GM18508 (cell line): ENCODE results near the gene KNTC1.
"Not testable (repeated sequence)": the region's sequence is repeated elsewhere in the genome, so short reads cannot be mapped to it uniquely, and the experiment has no call there.

Experiments
- ATAC-seq: cut with Tn5 transposase; IDR thresholded peaks from one replicate; pipeline ENCODE4 v1.9.1; 2021; ENCODE audit warnings: moderate number of reproducible peaks; ENCODE audit not compliant: insufficient read depth, unreplicated experiment

The KNTC1 gene

DNA sequence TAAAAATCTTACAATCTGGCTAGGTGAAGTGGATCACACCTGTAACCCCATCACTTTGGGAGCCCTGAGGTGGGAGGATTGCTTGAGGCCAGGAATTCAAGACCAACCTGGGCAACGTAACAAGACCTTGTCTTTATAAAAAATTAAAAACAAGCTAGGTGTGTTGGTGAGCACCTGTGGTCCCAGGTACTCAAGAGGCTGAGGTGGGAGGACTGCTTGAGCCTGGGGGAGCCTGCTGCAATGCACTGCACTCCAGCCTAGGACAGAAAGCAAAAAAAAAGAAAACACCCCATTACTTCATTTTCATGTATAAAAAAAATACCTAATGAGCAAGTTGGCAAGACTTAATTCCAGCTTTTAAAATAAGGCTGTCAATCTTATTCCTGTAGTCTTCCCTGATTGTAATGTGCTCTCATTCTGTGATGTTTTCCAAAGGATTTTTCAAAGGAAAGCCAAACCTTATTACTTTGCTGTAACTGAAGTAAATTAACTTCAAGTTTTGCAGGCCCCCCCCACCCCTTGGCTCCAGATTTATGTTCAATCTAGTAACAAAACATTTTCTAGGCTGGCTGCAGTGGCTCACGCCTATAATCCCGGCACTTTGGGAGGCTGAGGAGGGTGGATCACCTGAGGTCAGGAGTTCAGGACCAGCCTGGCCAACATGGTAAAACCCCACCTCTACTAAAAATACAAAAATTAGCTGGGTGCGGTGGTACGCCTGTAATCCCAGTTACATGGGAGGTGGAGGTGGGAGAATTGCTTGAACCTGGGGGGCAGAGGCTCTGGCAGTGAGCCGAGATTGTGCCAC, 23.1 kb upstream of the KNTC1 start:
- no peak for ATAC-seq

DNA sequence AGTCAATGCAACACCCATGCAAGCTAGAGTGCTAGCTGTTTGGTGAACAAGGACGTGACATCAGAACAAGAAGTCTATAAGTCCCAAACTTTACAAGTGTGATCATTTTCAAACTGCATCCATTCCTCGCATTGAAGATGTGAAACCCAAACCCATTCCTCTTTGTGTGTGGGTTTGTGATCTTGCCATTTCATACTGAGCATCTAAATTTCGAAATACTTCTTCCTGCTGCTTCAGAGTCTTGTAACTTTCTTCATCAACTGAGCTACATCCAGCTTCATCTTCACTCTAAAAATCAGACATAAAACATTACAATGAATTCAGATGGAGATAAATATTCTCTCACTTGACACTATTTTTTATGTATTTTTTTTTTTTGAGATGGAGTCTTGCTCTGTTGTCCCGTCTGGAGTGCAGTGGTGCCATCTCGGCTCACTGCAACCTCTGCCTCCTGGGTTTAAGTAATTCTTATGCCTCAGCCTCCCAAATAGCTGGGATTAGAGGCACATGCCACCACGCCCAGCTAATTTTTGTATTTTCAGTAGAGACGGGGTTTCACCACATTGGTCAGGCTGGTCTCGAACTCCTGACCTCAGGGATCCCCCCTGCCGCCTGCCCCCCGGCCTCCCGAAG, 21.5 kb upstream of the KNTC1 start:
- ATAC-seq: no peak

DNA sequence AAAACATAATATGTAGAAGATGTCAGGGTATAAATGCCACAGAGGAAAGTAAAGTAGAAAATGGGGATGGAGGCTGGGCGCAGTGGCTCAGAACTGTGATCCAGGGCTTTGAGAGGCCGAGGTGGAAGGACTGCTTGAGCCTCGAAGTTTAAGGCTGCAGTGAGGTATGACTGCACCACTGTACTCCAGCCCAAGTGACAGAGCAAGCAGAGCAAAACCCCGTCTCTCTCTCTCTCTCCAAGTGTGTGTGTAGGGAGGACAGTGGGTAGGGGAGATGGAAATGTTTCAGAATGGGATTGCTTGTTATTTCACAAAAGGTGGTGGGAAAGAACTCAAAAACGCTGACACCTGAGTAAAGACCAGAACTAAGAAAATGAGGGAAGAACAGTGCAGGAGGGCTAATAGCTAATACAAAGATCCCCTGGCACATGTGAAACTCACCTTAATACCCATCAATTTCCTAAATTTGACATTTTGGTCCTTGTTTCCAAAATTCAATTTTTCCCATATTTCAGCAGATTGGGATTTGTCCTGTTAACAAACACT, 20.6 kb upstream of the KNTC1 start:
- ATAC-seq: no peak

DNA sequence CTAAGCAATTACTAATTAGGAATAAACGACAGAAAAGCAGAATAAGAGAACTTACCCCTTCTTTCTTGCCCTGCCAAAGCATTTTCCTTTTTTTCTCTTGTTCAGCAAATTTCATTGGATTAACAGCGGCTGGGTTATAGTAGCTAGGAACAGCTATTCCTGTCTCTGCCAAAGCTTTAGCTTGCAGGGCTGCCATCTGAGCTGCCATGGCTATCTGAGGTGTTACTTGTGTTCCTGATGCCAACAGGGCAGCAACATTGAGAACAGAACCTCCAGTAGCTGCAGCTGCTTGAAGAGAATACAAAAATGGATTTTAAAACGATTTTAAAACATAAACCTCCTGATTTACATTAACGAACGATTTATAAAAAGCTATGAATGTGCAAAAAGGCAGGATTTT, 18.9 kb upstream of the KNTC1 start:
- no peak for ATAC-seq

DNA sequence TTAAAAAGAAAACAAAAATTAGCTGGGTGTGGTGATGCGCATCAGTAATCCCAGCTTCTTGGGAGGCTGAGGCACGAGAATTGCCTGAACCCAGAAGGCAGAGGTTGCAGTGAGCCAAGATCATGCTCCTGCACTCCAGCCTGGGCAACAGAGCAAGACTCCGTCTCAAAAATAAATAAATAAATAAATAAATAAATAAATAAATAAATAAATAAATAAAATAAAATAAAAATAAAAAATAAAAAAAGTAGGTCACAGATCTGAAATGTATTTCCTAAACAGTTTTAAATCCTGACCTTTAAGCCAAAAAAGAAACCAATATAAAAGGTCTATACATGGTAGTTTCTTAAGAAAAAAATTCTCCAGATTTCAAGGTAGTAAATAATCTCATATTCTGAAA, 14.0 kb upstream of the KNTC1 start:
- ATAC-seq: not testable (repeated sequence)

DNA sequence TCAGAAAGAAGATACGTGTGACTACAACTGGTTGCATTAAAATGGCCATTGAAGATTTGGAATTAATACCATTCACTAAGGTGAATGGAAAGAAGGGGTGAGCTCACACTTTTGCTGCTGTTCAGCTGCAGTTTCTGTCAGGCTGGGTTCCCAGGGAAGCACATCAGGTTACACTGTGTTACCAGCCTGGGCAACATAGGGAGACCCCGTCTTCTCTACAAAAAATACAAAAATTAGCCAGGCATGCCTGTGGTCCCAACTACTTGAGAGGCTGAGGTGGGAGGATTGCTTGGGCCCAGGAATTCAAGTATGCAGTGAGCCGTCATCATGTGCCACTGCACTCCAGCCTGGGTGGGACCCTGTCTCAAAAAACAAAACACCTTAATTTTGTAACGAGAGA, 13.4 kb upstream of the KNTC1 start:
- no peak for ATAC-seq

DNA sequence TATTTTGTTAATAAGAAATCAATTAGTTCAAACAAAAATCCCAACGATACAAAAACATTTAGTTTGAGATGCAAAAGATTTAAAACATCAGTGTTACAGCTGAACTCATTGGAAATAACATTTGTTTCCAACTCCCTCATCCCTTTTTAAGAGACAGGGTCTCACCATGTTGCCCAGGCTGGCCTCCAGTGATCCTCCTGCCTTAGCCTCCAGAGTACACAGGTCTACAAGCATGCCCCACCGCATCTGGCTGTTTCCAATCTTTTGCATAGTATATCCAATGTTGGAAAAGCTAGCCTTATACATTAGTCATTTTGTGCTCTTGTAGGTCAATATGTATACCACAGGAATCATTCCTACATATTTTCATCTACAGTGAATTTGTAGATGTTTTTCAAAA, 11.8 kb upstream of the KNTC1 start:
- ATAC-seq: no peak

DNA sequence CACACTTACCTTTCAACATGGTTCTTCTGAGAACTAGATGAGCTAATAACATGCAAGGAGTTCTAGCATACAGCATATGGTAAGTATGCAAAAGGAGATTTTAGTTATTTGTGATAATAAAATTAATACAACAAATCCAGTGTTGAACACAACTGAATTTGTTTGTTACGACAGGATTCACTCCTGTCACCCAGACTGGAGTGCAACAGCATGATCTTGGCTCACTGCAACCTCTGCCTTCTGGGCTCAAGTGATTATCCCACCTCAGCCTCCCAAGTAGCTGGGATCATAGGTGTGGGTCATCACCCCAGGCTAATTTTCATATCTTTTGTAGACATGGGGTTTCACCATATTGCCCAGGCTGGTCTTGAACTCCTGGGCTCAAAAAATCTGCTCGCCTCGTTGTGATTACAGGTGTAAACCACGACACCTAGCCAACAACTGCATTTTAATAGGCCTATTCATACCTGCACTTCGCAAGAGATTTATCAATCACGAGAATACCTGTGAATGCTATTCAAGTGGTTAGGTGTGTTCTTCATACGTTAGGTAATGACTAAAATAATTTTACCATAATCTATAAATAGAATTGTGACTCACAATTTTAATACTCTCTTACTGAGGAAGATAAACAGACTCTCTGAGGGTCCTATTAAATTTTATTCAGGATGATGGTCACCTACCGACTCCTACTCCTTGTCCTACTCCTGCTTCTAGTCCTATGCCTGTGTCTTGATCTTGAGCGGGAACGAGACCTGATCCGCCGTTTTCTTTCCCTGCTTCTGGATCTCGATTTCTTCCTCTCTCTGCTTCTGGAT, 10.3 kb upstream of the KNTC1 start:
- ATAC-seq: no peak

DNA sequence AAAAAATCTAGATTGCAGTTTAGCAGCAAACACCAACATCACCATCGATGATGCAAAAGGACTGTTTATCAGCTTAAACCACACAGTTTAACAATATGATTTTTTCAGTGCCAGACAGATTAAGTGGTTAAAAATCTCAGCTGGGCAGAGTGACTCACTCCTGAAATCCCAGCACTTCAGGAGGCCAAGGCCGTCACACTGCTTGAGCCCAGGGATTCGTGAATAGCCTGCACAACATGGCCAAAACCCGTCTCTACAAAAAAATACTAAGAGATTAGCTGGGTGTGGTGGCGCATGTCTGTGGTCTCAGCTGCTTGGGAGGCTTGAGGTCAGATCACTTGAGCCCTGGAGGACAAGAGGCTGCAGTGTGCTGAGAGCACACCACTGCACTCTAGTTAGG, 9.2 kb upstream of the KNTC1 start:
- ATAC-seq: no peak

DNA sequence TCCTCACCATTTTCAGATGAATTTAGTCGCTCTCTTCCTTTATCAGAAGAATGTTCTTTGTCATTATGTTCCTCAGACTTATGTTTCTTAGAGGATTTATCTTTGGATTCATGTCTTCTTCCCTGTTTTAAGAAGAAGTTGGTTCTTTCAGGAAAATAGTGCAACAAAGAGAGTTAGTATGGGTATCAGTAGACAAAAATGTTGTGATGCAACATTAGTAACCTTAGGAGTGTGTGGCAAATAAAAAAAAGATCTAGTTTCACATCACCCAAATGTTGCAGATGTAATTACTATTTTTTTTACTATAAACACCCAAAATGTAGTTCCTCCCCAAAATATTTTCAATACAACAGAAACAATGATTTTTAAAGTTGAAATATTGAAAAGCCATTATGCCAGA, 8.1 kb upstream of the KNTC1 start:
- ATAC-seq: no peak

DNA sequence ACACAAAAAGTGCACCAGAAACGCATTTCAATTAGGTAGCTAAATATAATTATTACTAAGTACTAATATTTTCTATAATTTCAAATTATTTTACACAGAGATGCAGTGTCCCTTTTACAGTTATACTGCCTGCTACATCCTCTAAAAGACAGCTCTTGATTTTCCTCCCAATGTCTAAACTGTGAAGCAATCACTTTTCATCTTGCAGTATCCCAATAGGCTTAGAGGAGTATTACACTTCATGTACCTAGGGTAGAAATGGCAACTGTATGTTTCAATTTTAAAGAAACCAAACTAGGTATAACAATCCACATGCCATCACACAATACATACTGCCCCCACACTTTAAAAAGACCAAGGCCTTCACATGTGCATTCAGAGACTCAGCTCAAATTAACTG, 7.6 kb upstream of the KNTC1 start:
- ATAC-seq: no peak

DNA sequence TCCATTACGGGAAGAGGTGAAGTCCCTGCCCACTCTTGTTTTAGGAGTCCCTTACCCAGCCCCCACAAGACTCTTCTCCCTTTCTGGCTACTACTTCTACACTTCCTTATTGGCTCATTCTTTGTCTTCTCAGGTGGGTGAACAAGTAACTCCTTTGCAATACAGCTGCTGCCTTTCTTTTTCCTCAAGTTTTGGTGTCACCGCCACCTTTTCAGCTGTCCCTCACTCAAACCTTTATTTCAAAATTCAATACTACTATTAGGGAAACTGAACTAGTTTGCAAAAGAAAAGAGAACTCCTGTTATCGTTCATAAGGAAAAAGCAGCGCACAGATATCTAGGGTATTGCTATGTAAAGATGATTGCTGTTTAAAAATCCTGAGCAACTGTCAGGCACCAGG, 6.4 kb upstream of the KNTC1 start:
- ATAC-seq: no peak

DNA sequence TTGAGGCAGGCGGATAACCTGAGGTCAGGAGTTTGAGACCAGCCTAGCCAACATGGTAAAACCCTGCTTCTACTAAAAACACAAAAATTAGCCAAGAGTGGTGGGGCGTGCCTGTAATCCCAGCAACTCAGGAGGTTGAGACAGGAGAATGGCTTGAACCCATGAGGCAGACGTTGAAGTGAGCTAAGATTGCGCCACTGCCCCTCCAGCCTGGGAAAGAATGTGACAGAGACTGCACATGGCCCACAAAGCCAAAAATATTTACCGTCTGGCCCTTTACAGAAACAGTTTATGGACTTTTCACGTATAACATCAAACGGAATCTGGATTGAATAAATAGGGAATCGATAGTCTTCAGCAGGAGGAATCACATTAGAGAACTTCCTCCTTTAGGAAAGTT, 3.8 kb upstream of the KNTC1 start:
- ATAC-seq: no peak

DNA sequence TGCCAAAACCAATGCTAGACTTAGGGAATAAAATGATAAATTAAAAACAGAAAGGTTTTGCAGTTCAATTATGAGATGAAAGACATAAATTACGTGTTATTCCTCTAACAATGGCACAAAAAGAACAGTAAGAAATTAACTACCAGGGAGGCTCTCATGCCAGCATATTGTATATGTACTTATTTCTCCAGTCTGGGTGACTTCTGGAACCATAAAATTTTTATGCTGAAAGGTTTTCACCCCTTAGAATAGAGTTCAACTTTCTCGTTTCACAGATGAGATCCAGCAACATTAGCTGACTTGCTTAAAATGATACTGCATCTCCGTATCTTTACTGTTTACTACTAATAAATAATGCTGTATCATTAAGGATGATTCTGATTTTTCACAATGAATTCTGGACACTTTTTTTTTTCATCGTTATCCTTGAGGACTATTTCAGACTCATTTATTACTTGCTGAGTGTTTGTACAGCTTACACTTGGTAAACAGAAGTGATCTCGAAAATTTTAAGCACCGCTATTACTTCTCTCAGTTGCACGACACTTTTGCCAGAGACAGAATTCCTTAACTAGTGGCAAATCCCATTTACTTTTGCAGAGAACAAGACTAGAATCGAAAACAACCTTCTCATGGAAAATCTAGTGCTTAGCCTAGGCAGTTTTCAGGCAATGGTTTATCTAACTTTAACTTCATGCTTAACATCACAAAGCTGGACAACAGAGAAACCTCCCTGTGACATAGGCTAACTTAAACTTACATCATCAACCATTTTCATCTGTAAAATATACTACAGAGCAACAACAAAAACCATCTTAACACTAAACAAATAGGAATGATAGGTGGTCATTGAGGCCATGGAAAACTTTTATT, 3.0 kb upstream of the KNTC1 start:
- no peak for ATAC-seq

DNA sequence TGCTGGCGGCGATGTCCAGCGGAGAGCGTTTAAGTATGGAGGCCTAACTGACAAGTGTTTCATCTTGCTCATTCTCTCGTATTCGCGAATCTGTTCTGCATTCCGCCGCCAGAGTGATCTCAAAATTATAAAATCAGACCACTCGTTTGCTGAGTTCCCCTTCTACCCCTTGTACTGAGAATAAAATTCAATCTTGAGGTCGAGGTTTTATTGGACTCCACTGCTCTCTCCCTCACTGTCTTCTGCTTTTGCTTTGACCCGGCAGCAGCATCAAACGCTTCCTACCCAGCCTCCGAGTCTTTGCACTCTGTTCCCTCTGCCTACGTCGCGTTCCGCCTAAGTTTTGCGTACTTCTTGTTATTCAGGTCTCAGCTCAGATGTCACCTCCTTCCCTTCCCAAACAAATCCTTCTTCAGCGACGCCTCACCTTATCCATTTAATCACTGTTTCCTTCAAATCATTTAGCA, 462 bp downstream of the KNTC1 start:
- ATAC-seq: no peak

DNA sequence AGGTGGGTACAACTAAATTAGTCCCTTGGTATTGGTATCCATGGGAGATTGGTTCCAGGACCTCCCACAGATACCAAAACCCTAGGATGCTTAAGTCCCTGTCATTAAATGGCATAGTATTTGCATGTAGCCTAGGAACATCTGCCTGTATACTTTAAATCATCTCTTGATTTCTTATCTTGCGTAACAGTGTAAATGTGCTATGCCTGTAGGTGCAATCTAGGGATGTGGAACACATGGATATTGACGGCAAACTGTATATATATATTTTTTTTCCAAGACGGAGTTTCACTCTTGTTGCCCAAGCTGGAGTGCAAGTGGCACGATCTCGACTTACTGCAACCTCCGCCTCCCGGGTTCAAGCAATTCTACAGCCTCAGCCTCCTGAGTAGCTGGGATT, 1.5 kb downstream of the KNTC1 start:
- ATAC-seq: no peak

DNA sequence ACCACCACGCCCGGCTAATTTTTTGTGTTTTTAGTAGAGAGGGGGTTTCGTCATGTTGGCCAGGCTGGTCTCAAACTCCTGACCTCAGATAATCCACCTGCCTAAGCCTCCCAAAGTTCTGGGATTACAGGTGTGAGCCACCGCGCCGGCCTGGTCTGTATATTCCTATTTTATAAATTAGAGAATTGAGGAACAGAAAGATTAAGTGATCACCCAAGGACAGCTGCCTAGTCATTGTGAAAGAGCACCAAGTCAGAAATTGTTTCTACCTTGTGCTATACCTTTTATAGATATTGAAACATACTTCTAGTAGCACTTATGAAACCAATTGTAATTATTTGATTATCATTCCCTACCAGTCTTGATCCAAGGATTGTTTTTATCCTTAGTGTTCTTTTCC, 1.9 kb downstream of the KNTC1 start:
- no peak for ATAC-seq

DNA sequence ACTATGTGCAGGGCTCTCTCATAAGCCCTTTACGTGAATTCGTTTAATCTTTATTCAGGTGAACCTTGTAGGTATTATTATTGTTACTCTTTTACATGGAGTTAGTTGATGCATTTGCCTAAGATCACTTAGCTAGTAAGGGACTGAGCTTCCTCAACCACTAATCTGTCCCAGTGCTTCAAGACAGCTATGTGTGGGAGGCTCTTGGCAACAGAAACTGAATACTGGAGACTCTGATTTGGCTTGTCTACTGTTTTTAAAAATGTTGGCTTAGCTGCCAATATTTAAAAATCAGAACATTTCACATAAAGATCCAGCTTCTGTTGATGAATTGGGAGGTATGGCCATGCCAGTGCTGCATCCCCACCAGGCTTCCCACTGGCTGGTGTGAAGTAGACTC, 6.8 kb downstream of the KNTC1 start:
- no peak for ATAC-seq

DNA sequence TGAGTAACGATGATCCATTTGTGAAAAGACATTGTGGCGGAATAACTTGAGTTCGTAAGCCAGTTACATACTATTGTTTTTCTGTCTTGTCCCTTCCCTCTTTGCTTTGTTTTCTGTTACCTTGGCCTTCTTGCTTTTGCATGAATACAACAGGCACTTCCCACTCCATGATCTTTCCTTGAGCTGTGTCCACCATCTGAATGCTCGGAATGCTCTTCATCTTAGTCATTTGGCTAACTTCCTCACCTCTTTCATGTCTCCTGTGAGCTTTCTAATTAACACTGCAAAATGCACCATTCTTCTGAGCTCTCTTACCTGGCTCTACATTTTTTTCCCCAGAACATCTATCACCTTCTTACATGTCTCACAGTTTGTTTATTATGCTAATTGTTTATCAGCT, 10.0 kb downstream of the KNTC1 start:
- no peak for ATAC-seq

DNA sequence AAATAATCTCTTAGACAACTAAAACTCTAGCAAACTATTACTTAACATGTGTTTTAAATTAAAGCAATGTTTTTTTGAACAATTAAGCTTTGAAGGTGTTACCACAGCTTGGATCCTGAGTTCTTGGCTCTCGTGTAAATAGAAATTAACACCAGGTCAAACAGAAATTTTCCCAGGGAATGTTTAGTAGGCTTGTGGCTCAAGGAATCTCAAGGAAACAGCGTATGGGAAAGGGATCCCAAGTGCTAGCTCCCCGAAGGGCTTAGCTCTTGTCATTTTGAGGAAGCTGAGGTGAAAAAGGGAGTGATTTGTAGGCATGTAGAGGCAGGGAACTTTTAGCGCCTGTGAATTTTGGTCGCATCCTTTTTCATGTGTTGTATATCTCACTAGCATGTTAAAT, 11.4 kb downstream of the KNTC1 start:
- ATAC-seq: no peak
